ENCODE data around the gene TDRD10. TPM values are rescaled to one million over a fixed set of nuclear protein-coding genes. Genes with fewer than 3 reads are reported as not detected.

Gene TDRD10
- total RNA-seq, 1 donor from 2014 or later = 4.9 TPM

DNA sequence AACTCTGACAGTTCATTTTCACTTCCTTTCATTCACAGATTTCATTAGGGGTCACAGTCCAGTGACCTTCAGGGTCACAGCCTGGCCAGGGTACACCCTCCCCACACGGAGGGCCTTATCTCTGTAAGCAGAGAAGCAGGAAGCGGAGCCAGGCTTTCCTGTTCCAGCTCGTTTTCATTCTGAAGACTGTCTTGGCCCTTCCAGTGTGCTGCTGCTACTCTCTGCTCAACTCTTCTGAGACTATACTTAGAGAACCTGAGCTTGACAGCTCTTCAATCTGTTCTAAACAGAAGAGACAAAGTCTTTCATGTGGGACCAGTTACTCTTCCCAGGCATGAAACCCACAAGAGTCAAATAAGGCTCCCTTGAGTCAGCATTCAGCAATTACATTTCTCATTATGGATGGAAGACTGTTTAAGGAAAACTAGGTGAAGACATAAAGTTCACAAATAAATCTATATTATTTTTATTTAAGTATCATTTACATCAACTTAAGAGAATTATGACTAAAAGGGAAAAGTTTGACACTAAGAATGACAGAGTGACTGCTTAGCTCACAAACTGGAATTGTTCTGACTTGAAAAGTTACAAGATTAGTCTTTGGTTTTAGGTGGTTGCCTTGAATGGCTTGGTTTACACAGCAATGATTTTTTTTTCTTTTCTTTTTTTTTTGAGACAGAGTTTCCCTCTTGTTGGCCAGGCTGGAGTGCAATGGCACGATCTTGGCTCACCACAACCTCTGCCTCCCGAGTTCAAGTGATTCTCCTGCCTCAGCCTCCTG, 4.8 kb upstream of the TDRD10 start:
- TF ChIP-seq POLR2A (IDR thresholded peaks at IDR 0.05) (no peak), POLR2AphosphoS5 (IDR thresholded peaks at IDR 0.05; ENCODE audit: insufficient read depth in 1 of 2, low read depth in 1 of 2) (peak in 1 of 2 donors; percentile 45)
- TF ChIP-seq, protein P1, sequence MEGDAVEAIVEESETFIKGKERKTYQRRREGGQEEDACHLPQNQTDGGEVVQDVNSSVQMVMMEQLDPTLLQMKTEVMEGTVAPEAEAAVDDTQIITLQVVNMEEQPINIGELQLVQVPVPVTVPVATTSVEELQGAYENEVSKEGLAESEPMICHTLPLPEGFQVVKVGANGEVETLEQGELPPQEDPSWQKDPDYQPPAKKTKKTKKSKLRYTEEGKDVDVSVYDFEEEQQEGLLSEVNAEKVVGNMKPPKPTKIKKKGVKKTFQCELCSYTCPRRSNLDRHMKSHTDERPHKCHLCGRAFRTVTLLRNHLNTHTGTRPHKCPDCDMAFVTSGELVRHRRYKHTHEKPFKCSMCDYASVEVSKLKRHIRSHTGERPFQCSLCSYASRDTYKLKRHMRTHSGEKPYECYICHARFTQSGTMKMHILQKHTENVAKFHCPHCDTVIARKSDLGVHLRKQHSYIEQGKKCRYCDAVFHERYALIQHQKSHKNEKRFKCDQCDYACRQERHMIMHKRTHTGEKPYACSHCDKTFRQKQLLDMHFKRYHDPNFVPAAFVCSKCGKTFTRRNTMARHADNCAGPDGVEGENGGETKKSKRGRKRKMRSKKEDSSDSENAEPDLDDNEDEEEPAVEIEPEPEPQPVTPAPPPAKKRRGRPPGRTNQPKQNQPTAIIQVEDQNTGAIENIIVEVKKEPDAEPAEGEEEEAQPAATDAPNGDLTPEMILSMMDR (IDR thresholded peaks at IDR 0.05) = no peak
- intact Hi-C loops (cut with DNase I) = no loop called here
- no peak for DNase-seq (ENCODE audit: extremely low spot score in 2 of 2)
- H3K27ac ChIP-seq = no peak overlapping the region
- H3K9me3 ChIP-seq = no peaks in the 10 kb centered on the region
- peaks cover 10% of the 10 kb centered on the region for H3K4me1 ChIP-seq
- peaks cover 6% of the 10 kb centered on the region for H3K27me3 ChIP-seq
- no peaks in the 10 kb centered on the region for H3K36me3 ChIP-seq
- H3K4me3 ChIP-seq = no peak overlapping the region

DNA sequence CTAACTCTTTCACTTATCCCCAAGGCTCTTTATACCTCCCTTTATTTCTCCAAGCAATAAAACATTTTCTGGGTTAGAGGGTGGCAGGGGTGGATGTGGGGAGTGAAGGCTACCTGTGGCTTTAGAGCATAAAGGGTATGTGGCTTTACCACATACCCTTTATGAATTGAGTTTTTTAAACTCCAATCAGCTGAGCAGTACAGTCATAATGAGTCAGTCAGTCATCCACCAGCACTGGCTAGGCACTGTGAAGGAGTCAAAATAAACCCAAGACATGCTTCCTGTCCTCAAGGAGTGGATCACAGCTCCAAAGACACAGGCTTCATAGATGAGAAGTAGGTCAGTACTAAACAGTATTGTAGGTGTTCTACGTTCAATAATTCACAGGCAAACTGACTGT, 2.6 kb upstream of the TDRD10 start:
- Histone ChIP-seq H3K9me3 (no peaks in the 10 kb centered on the region), H3K36me3 (no peaks in the 10 kb centered on the region), H3K4me3 (peak overlapping the region in 1 of 2 donors; percentile 40), H3K27me3 (peaks cover 15% of the 10 kb centered on the region), H3K27ac (no peak overlapping the region), H3K4me1 (peaks cover 16% of the 10 kb centered on the region)
- TF ChIP-seq, protein P1 (IDR thresholded peaks at IDR 0.05) = no peak
- no peak for TF ChIP-seq POLR2AphosphoS5 (IDR thresholded peaks at IDR 0.05; ENCODE audit: insufficient read depth in 1 of 2, low read depth in 1 of 2)
- TF ChIP-seq POLR2A (IDR thresholded peaks at IDR 0.05) = no peak
- intact Hi-C loops (cut with DNase I) = no loop called here
- no peak for DNase-seq (ENCODE audit: extremely low spot score in 2 of 2)

DNA sequence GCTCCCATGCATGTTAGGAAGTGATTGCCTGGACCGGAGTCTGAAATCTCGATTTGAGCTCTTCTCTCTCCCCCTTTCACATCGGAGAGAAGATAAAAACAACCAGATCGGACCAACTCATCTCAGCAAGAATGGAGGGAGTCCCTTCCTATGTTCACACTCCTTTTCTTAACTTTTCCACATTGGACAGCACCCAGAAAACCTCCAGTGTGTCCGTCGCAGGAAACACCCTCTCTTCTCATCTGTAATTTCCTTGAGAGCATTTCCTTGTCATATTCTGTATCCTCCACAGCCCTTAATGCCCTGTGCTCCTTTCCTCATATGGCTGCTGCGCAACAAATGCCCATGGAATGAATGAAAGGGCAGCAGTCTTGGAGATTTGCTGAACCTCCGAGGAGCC, 1.5 kb upstream of the TDRD10 start:
- TF ChIP-seq POLR2AphosphoS5 (IDR thresholded peaks at IDR 0.05; ENCODE audit: insufficient read depth in 1 of 2, low read depth in 1 of 2) = no peak
- TF ChIP-seq, protein P1 (IDR thresholded peaks at IDR 0.05) = no peak
- TF ChIP-seq POLR2A (IDR thresholded peaks at IDR 0.05) = no peak
- no peaks in the 10 kb centered on the region for H3K36me3 ChIP-seq
- H3K27me3 ChIP-seq = peaks cover 15% of the 10 kb centered on the region
- H3K4me3 ChIP-seq = peak overlapping the region; percentile 40 to 59
- no peak overlapping the region for H3K27ac ChIP-seq
- intact Hi-C loops (cut with DNase I) = loop anchor here (5.0 kb wide), 1 partner anchor 1942 kb away; no protein-coding TSS in a partner anchor
- DNase-seq (ENCODE audit: extremely low spot score in 2 of 2) = no peak
- no peaks in the 10 kb centered on the region for H3K9me3 ChIP-seq
- peaks cover 16% of the 10 kb centered on the region for H3K4me1 ChIP-seq

DNA sequence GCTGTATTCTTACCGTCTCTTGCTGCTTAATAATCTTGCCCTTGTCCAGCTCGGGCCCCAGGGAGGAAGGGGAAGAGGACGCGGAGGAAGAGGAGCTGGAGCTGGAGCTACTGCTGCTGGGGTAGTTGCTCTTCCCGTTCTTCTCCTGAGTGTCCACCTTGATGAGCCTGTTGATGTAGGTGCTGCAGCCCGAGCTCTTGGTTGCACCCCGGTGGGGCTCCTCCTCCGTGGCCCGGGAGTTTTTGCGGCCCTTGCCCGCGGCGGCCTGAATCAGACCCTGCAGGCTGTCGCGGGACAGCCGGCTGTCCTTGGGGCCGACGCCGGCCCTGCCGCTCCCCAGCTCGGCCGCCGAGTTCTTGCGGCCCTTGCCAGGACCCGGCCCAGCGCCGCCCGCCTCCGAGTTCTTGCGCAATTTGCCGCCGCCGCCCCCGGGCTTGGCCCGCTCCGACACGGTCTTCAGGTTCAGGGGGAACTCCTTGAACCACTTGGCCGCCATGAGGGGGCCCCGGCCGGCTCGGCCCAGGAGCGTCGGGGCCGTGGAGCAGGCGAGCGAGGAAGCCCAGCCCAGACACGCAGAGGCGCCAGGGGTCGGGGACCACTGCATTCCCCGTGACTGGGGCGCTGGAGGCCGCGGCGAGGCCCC, 475 bp upstream of the TDRD10 start:
- H3K27ac ChIP-seq = no peak overlapping the region
- peaks cover 15% of the 10 kb centered on the region for H3K27me3 ChIP-seq
- H3K36me3 ChIP-seq = no peaks in the 10 kb centered on the region
- intact Hi-C loops (cut with DNase I) = loop anchor here (5.0 kb wide), 1 partner anchor 1941 kb away; no protein-coding TSS in a partner anchor
- no peaks in the 10 kb centered on the region for H3K9me3 ChIP-seq
- DNase-seq (ENCODE audit: extremely low spot score in 2 of 2) = no peak
- TF ChIP-seq, protein P1 (IDR thresholded peaks at IDR 0.05) = no peak
- H3K4me3 ChIP-seq = peak overlapping the region; percentile 40 to 59
- peaks cover 16% of the 10 kb centered on the region for H3K4me1 ChIP-seq

DNA sequence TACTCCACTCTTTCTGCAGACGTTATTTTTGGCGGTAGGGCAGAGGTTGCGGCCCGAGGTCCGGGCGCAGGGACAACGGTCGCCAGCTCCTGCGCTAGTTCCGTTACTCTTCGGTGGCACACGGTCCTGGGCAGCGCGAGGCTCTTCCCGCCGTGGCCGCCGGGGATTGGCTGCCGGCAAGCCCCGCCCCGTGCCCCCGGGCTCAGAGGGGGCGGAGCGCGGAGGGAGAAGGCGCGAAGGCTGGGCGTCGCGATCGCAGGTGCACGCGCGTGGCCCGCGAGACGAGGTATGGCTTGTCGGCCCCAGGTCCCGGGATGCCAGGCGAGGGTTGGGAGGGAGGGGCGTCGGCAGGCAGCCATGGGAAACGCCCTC, 711 bp downstream of the TDRD10 start:
- peak overlapping the region; percentile 40 to 59 for H3K4me3 ChIP-seq
- H3K27ac ChIP-seq = no peak overlapping the region
- no peaks in the 10 kb centered on the region for H3K36me3 ChIP-seq
- intact Hi-C loops (cut with DNase I) = loop anchor here (5.0 kb wide), 1 partner anchor 1940 kb away; no protein-coding TSS in a partner anchor
- H3K9me3 ChIP-seq = no peaks in the 10 kb centered on the region
- H3K27me3 ChIP-seq = peaks cover 15% of the 10 kb centered on the region
- peaks cover 16% of the 10 kb centered on the region for H3K4me1 ChIP-seq
- TF ChIP-seq POLR2AphosphoS5 (IDR thresholded peaks at IDR 0.05; ENCODE audit: insufficient read depth in 1 of 2, low read depth in 1 of 2) = peak in 1 of 2 donors; percentile 7
- TF ChIP-seq, protein P1 (IDR thresholded peaks at IDR 0.05) = no peak
- DNase-seq (ENCODE audit: extremely low spot score in 2 of 2) = no peak

Data from vagina (tissue), 2 donors.